Measurements from ENCODE around the gene KMT2C.
"Not testable (repeated sequence)": the region's sequence is repeated elsewhere in the genome, so short reads cannot be mapped to it uniquely, and the experiment has no call there.

KMT2C gene

GRCh38 chr7:152419473-152420429 is 16.1 kb downstream of the KMT2C start:
- DNase-seq: no peak
- intact Hi-C loops (cut with DNase I): no loop called here

GRCh38 chr7:152414779-152415178 is 21.0 kb downstream of the KMT2C start:
- intact Hi-C loops (cut with DNase I): no loop called here
- no peak for DNase-seq

- intact Hi-C loops (cut with DNase I): no loop called here
- DNase-seq: no peak
Measured at GRCh38 chr7:152411389-152411788, 24.4 kb downstream of the KMT2C start.

- peak in 2 of 42 donors; percentile 51 to 58 for DNase-seq
- intact Hi-C loops (cut with DNase I): no loop called here
Measured at GRCh38 chr7:152406491-152406890, 29.3 kb downstream of the KMT2C start.

GRCh38 chr7:152406030-152406429 is 29.8 kb downstream of the KMT2C start:
- intact Hi-C loops (cut with DNase I): not testable (repeated sequence)
- peak in 1 of 42 donors; percentile 48 for DNase-seq

- no peak for DNase-seq
- intact Hi-C loops (cut with DNase I): no loop called here
Measured at GRCh38 chr7:152403726-152404125, 32.1 kb downstream of the KMT2C start.

GRCh38 chr7:152402384-152403250 is 33.2 kb downstream of the KMT2C start:
- no peak for DNase-seq
- intact Hi-C loops (cut with DNase I): no loop called here

GRCh38 chr7:152399344-152399743 is 36.5 kb downstream of the KMT2C start:
- no peak for DNase-seq
- intact Hi-C loops (cut with DNase I): no loop called here

GRCh38 chr7:152395112-152395511 is 40.7 kb downstream of the KMT2C start:
- no peak for DNase-seq
- intact Hi-C loops (cut with DNase I): no loop called here

- intact Hi-C loops (cut with DNase I): not testable (repeated sequence)
- DNase-seq: peak in 5 of 42 donors; percentile 25 to 65 (median 31)
Measured at GRCh38 chr7:152394214-152394613, 41.6 kb downstream of the KMT2C start.

- intact Hi-C loops (cut with DNase I): no loop called here
- no peak for DNase-seq
Measured at GRCh38 chr7:152392254-152392653, 43.5 kb downstream of the KMT2C start.

- intact Hi-C loops (cut with DNase I): not testable (repeated sequence)
Measured at GRCh38 chr7:152386136-152386764, 49.6 kb downstream of the KMT2C start.

GRCh38 chr7:152384235-152385200 is 51.3 kb downstream of the KMT2C start:
- intact Hi-C loops (cut with DNase I): not testable (repeated sequence)

More at GRCh38 chr7:152386136-152386764, 49.6 kb downstream of the KMT2C start:
- not testable (repeated sequence) for DNase-seq

GRCh38 chr7:152383341-152384234 is 52.2 kb downstream of the KMT2C start:
- intact Hi-C loops (cut with DNase I): no loop called here
- peak in 26 of 42 donors; percentile 17 to 73 (median 46) for DNase-seq

More at GRCh38 chr7:152384235-152385200, 51.3 kb downstream of the KMT2C start:
- not testable (repeated sequence) for DNase-seq

- intact Hi-C loops (cut with DNase I): no loop called here
- DNase-seq: no peak
Measured at GRCh38 chr7:152382244-152382643, 53.6 kb downstream of the KMT2C start.

- intact Hi-C loops (cut with DNase I); DNase-seq: not testable (repeated sequence)
Measured at GRCh38 chr7:152380931-152381578, 54.7 kb downstream of the KMT2C start.

All from head of caudate nucleus (tissue), 42 donors.